Astrocyte of the spinal cord (primary cell): ENCODE results near the gene DNAH14.

Source experiments
- DNase-seq: peaks from one replicate; pipeline ENCODE4 v3.0.0; 2011; ENCODE audit warnings: low read depth, low spot score
- H3K4me3 ChIP-seq: 2 replicates; pipeline ENCODE4 v1.5.1; 2011; ENCODE audit warnings: low read depth, mild to moderate bottlenecking, low read length, moderate library complexity
- in situ Hi-C: cut with HindIII; loops from 2 replicates; pipeline ENCODE4 v1.10.0; 2017; ENCODE audit warnings: low sequenced_read_pairs
- TF ChIP-seq, protein P1 (sequence below): IDR thresholded peaks from 2 replicates; pipeline ENCODE4 v1.5.1; 2012; ENCODE audit warnings: low read depth, mild to moderate bottlenecking, low read length, inconsistent platforms

The DNAH14 gene

DNA sequence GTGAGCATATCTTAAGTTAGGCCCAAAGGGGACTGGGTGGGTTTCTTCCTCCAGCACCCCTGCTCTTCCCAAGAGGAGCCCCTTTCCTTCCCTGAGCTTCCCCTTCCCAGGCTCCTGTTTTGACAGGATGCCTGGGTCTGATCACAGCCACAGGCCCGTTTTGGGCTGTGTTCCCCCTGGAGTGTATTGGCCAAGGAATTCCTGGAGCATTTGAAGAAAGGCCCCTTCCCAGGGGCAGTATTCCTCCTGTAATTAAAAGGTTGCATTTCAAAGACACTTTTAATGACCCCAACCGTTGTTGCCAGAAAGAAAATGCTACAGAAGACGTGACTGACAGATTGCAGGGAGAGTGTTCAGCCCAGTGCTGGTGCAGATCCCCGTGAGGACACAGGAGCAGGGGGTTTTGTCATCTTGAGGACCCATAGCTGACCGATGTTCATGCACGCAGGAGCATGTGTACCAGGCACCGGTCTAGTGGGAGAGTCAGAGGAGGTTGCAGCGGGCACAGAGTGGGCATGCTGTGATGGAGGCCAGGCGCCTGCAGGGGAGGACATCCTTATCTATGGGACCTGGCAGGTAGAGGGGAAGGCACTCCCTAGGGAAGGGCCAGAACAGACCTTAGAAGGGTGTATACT is 517.6 kb downstream of the DNAH14 start:
- TF ChIP-seq, protein P1, sequence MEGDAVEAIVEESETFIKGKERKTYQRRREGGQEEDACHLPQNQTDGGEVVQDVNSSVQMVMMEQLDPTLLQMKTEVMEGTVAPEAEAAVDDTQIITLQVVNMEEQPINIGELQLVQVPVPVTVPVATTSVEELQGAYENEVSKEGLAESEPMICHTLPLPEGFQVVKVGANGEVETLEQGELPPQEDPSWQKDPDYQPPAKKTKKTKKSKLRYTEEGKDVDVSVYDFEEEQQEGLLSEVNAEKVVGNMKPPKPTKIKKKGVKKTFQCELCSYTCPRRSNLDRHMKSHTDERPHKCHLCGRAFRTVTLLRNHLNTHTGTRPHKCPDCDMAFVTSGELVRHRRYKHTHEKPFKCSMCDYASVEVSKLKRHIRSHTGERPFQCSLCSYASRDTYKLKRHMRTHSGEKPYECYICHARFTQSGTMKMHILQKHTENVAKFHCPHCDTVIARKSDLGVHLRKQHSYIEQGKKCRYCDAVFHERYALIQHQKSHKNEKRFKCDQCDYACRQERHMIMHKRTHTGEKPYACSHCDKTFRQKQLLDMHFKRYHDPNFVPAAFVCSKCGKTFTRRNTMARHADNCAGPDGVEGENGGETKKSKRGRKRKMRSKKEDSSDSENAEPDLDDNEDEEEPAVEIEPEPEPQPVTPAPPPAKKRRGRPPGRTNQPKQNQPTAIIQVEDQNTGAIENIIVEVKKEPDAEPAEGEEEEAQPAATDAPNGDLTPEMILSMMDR = no peak
- no peak overlapping the region for H3K4me3 ChIP-seq
- DNase-seq = no peak
- in situ Hi-C loops = no loop called here

- peak; percentile 53 for DNase-seq
- in situ Hi-C loops = no loop called here
- TF ChIP-seq, protein P1 = no peak
- no peak overlapping the region for H3K4me3 ChIP-seq
Measured at GRCh38 chr1:225447650-225448089, 518.2 kb downstream of the DNAH14 start.

GRCh38 chr1:225448146-225448805 is 518.8 kb downstream of the DNAH14 start:
- TF ChIP-seq, protein P1 = no peak
- DNase-seq = no peak
- in situ Hi-C loops = no loop called here
- H3K4me3 ChIP-seq = no peak overlapping the region
